Bronchial epithelial cell (primary cell): ENCODE measurements around the gene OR5V1. TPM values are rescaled to one million over a fixed set of nuclear protein-coding genes. Genes with fewer than 3 reads are reported as not detected.

Source experiments
- DNase-seq: peaks from one replicate; pipeline ENCODE4 v3.0.0-alpha.2; 2010; ENCODE audit warnings: low read depth
- FAIRE-seq: peaks from 2 replicates; lab custom pipeline; 2011; peaks lifted over from hg19 to GRCh38; lab: Jason Lieb, UNC
- H3K27me3 ChIP-seq: 2 replicates; pipeline ENCODE4 v1.5.1; 2011; ENCODE audit warnings: low read length; ENCODE audit not compliant: control insufficient read depth, insufficient read depth
- H3K36me3 ChIP-seq: 2 replicates; pipeline ENCODE4 v1.5.1; 2011; ENCODE audit warnings: low read length; ENCODE audit not compliant: control insufficient read depth, insufficient read depth
- H3K4me3 ChIP-seq: 2 replicates; pipeline ENCODE4 v1.5.1; 2011; ENCODE audit warnings: mild to moderate bottlenecking, low read depth, low read length, control low read depth
- CTCF ChIP-seq: IDR thresholded peaks from 2 replicates; pipeline ENCODE4 v1.5.1; 2011; ENCODE audit warnings: mild to moderate bottlenecking, moderate library complexity, low read length, control low read depth, inconsistent platforms; ENCODE audit not compliant: insufficient read depth, severe bottlenecking
- total RNA-seq: library from RNA; depleted of rRNA; stranded (reverse); fragments of >200 nt; gene quantifications from 2 replicates; pipeline ENCODE4 v1.2.1, GENCODE V29; 2014

Gene OR5V1
- not detected in 2 replicates for total RNA-seq

- FAIRE-seq (no peak), DNase-seq (no peak)
- no peak for TF ChIP-seq CTCF
- Histone ChIP-seq H3K36me3 (no peaks in the 10 kb centered on the region), H3K27me3 (no peaks in the 10 kb centered on the region), H3K4me3 (no peak within 1 kb of the TSS)
Measured at GRCh38 chr6:29368765-29369164, at the start of gene OR5V1. Gene OR5V1, minus strand, starts transcription at chr6:29368865. Its CDS starts 12,670 bp downstream, at chr6:29356195.

GRCh38 chr6:29414588-29414987 is 45.9 kb upstream of the OR5V1 start, which contains the start of gene OR12D1:
Gene OR12D1, plus strand, starts transcription at chr6:29414928.
- Histone ChIP-seq H3K27me3 (no peaks in the 10 kb centered on the region), H3K4me3 (no peak within 1 kb of the TSS), H3K36me3 (no peaks in the 10 kb centered on the region)
- peak; percentile 49 for TF ChIP-seq CTCF
- FAIRE-seq (no peak), DNase-seq (peak; percentile 73)

- no peak for TF ChIP-seq CTCF
- DNase-seq (no peak), FAIRE-seq (no peak)
- no peaks in the 10 kb centered on the region for H3K36me3 ChIP-seq
- no peak overlapping the region for H3K4me3 ChIP-seq
- H3K27me3 ChIP-seq: no peaks in the 10 kb centered on the region
Measured at GRCh38 chr6:29403801-29404200, 35.1 kb upstream of the OR5V1 start.

- FAIRE-seq (no peak), DNase-seq (no peak)
- no peaks in the 10 kb centered on the region for H3K27me3 ChIP-seq
- no peaks in the 10 kb centered on the region for H3K36me3 ChIP-seq
- TF ChIP-seq CTCF: no peak
- H3K4me3 ChIP-seq: no peak overlapping the region
Measured at GRCh38 chr6:29399525-29399924, 30.9 kb upstream of the OR5V1 start.

- Histone ChIP-seq H3K36me3 (no peaks in the 10 kb centered on the region), H3K27me3 (no peaks in the 10 kb centered on the region), H3K4me3 (no peak within 1 kb of the TSS)
- FAIRE-seq: no peak
- TF ChIP-seq CTCF: no peak
- DNase-seq: no peak
Measured at GRCh38 chr6:29395331-29395730, 26.7 kb upstream of the OR5V1 start, which contains the start of gene OR12D2. Gene OR12D2, plus strand, starts transcription at chr6:29395631. Its CDS starts 1,069 bp downstream, at chr6:29396700.

- Histone ChIP-seq H3K4me3 (no peak overlapping the region), H3K27me3 (no peaks in the 10 kb centered on the region), H3K36me3 (no peaks in the 10 kb centered on the region)
- TF ChIP-seq CTCF: no peak
- DNase-seq (no peak), FAIRE-seq (no peak)
Measured at GRCh38 chr6:29388533-29388932, 19.9 kb upstream of the OR5V1 start.
